GM12873 (cell line): ENCODE data around the gene GRHL3.

Experiments
- CTCF ChIP-seq: IDR thresholded peaks from 2 replicates; pipeline ENCODE4 v1.5.1; 2012; ENCODE audit warnings: low read depth, mild to moderate bottlenecking, moderate library complexity, low read length, control low read depth; ENCODE audit not compliant: insufficient read depth; ENCODE audit errors: missing control alignments

GRHL3 gene

GRCh38 chr1:24315391-24315790 lies 3.8 kb upstream of the GRHL3 start:
- TF ChIP-seq CTCF = no peak

- no peak for TF ChIP-seq CTCF
Observed at GRCh38 chr1:24316645-24317044, 2.5 kb upstream of the GRHL3 start.

- TF ChIP-seq CTCF = no peak
Observed at GRCh38 chr1:24317081-24317480, 2.1 kb upstream of the GRHL3 start.

- no peak for TF ChIP-seq CTCF
Observed at GRCh38 chr1:24317956-24318614, 1.1 kb upstream of the GRHL3 start.

GRCh38 chr1:24318615-24319311 lies 394 bp upstream of the GRHL3 start:
- no peak for TF ChIP-seq CTCF

- TF ChIP-seq CTCF = no peak
Observed at GRCh38 chr1:24319962-24320361, 805 bp downstream of the GRHL3 start.

- no peak for TF ChIP-seq CTCF
Observed at GRCh38 chr1:24321126-24321525, 2.0 kb downstream of the GRHL3 start.
